Hepatocyte (in vitro differentiated cells): ENCODE results near the gene BIN1. TPM values are rescaled to one million over a fixed set of nuclear protein-coding genes. Genes with fewer than 3 reads are reported as not detected.

Experiments
- DNase-seq: peaks from one replicate; pipeline ENCODE4 v3.0.0-alpha.2; 2016; ENCODE audit warnings: low spot score
- H2AFZ ChIP-seq: fragments of 200-600 bp; sonication (generic); 2 replicates; pipeline ENCODE4 v1.6.0; 2016; ENCODE audit warnings: antibody characterized with exemption, mild to moderate bottlenecking
- H3K27ac ChIP-seq: fragments of 200-600 bp; sonication (generic); 2 replicates; pipeline ENCODE4 v1.5.1; 2016; ENCODE audit warnings: mild to moderate bottlenecking
- H3K27me3 ChIP-seq: fragments of 200-600 bp; sonication (generic); 2 replicates; pipeline ENCODE4 v1.6.1; 2016
- H3K36me3 ChIP-seq: fragments of 200-600 bp; sonication (generic); replicated peaks from 2 replicates; pipeline ENCODE4 v1.5.1; 2016; ENCODE audit warnings: low read depth; ENCODE audit not compliant: insufficient read depth
- H3K4me1 ChIP-seq: fragments of 200-600 bp; sonication (generic); 2 replicates; pipeline ENCODE4 v1.5.1; 2016; ENCODE audit warnings: mild to moderate bottlenecking, moderate library complexity; ENCODE audit not compliant: insufficient read depth
- H3K4me2 ChIP-seq: fragments of 200-600 bp; sonication (generic); 2 replicates; pipeline ENCODE4 v1.6.0; 2016
- H3K4me3 ChIP-seq: fragments of 200-600 bp; sonication (generic); 2 replicates; pipeline ENCODE4 v1.5.1; 2016; ENCODE audit warnings: mild to moderate bottlenecking
- H3K79me2 ChIP-seq: fragments of 200-600 bp; sonication (generic); 2 replicates; pipeline ENCODE4 v1.6.0; 2017; ENCODE audit warnings: mild to moderate bottlenecking
- H3K9me2 ChIP-seq: fragments of 200-600 bp; sonication (generic); replicated peaks from 2 replicates; pipeline ENCODE4 v1.6.0; 2017; ENCODE audit warnings: mild to moderate bottlenecking; ENCODE audit not compliant: insufficient read depth
- H3K9me3 ChIP-seq: fragments of 200-600 bp; sonication (generic); 2 replicates; pipeline ENCODE4 v1.5.1; 2016; ENCODE audit warnings: low read depth, mild to moderate bottlenecking
- H4K20me1 ChIP-seq: fragments of 200-600 bp; sonication (generic); 2 replicates; pipeline ENCODE4 v1.6.0; 2016; ENCODE audit warnings: mild to moderate bottlenecking; ENCODE audit not compliant: insufficient read depth, poor library complexity, severe bottlenecking
- EZH2 ChIP-seq: fragments of 200-600 bp; sonication (generic); IDR thresholded peaks from 2 replicates; pipeline ENCODE4 v1.6.1; 2016; ENCODE audit warnings: antibody characterized with exemption, mild to moderate bottlenecking, borderline replicate concordance
- EZH2phosphoT487 ChIP-seq: fragments of 200-600 bp; sonication (generic); IDR thresholded peaks from one replicate; pipeline ENCODE4 v1.6.1; 2018; ENCODE audit warnings: antibody characterized with exemption, mild to moderate bottlenecking, low read depth, moderate library complexity; ENCODE audit not compliant: unreplicated experiment, severe bottlenecking
- WGBS: methylation state at CpG from one replicate; pipeline ENCODE4 v1.1.6; 2016; ENCODE audit warnings: low lambda C conversion rate; ENCODE audit errors: missing lambda C conversion rate; 5-methylcytosine and 5-hydroxymethylcytosine counted together
- polyA plus RNA-seq: library from polyadenylated mRNA; unstranded; fragments of >200 nt; fragmentation: Nextera tagmentation; extraction: Ambion mirVana; gene quantifications from 2 replicates; pipeline ENCODE4 v1.2.1, GENCODE V29; 2016
- total RNA-seq: library from RNA; depleted of rRNA; stranded (reverse); fragments of >200 nt; gene quantifications from 2 replicates; pipeline ENCODE4 v1.2.3, GENCODE V29; 2014
- TF ChIP-seq, protein P1 (sequence below): fragments of 200-600 bp; sonication (generic); IDR thresholded peaks from 2 replicates; pipeline ENCODE4 v1.5.1; 2016; ENCODE audit warnings: antibody characterized with exemption, mild to moderate bottlenecking; ENCODE audit not compliant: poor library complexity

Gene BIN1
- total and polyA plus RNA-seq, 2 experiments from 2014 or later, result 109 to 113 TPM

- no peaks in the 10 kb centered on the region for H3K79me2 ChIP-seq
- H3K9me3 ChIP-seq, result no peaks in the 10 kb centered on the region
- DNase-seq, result no peak
- WGBS, result 93% methylated on average over 1 of the region's 1 CpG
- H3K4me3 ChIP-seq, result no peak overlapping the region
- TF ChIP-seq EZH2phosphoT487, result no peak
- TF ChIP-seq, protein P1, sequence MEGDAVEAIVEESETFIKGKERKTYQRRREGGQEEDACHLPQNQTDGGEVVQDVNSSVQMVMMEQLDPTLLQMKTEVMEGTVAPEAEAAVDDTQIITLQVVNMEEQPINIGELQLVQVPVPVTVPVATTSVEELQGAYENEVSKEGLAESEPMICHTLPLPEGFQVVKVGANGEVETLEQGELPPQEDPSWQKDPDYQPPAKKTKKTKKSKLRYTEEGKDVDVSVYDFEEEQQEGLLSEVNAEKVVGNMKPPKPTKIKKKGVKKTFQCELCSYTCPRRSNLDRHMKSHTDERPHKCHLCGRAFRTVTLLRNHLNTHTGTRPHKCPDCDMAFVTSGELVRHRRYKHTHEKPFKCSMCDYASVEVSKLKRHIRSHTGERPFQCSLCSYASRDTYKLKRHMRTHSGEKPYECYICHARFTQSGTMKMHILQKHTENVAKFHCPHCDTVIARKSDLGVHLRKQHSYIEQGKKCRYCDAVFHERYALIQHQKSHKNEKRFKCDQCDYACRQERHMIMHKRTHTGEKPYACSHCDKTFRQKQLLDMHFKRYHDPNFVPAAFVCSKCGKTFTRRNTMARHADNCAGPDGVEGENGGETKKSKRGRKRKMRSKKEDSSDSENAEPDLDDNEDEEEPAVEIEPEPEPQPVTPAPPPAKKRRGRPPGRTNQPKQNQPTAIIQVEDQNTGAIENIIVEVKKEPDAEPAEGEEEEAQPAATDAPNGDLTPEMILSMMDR, result no peak
- no peak overlapping the region for H3K27ac ChIP-seq
- no peaks in the 10 kb centered on the region for H3K36me3 ChIP-seq
- no peaks in the 10 kb centered on the region for H3K27me3 ChIP-seq
- H2AFZ ChIP-seq, result no peak overlapping the region
- no peaks in the 10 kb centered on the region for H3K9me2 ChIP-seq
- H4K20me1 ChIP-seq, result no peaks in the 10 kb centered on the region
- no peak overlapping the region for H3K4me2 ChIP-seq
- no peaks in the 10 kb centered on the region for H3K4me1 ChIP-seq
Observed at GRCh38 chr2:127023504-127023903, 83.5 kb downstream of the BIN1 start.

DNA sequence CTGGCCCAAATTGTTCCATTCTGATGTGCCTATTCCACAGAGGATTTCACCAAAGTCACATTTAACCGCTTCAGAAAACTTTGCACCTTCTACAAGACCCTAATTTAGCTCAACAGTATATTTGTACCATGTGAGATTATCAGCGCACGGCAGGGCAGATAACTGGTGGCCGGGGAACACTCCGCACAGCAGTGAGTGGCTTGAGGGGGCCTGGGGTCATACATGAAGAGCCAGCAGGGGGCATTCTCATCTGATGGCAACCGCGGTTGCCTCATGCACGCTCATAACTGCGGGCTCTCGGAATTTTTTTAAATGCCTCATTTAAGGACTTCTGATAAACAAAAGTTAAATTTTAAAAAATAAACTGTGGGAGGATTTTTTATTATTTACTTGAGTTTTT, 84.1 kb downstream of the BIN1 start:
- H3K36me3 ChIP-seq, result no peaks in the 10 kb centered on the region
- DNase-seq, result no peak
- no peaks in the 10 kb centered on the region for H3K27me3 ChIP-seq
- no peak overlapping the region for H2AFZ ChIP-seq
- H4K20me1 ChIP-seq, result no peaks in the 10 kb centered on the region
- no peak overlapping the region for H3K4me2 ChIP-seq
- 90% methylated on average over 10 of the region's 10 CpGs for WGBS
- H3K4me1 ChIP-seq, result no peaks in the 10 kb centered on the region
- H3K9me2 ChIP-seq, result no peaks in the 10 kb centered on the region
- TF ChIP-seq, protein P1, result no peak
- TF ChIP-seq EZH2phosphoT487, result no peak
- no peak for TF ChIP-seq EZH2
- H3K4me3 ChIP-seq, result no peak overlapping the region
- no peak overlapping the region for H3K27ac ChIP-seq
- no peaks in the 10 kb centered on the region for H3K79me2 ChIP-seq
- H3K9me3 ChIP-seq, result no peaks in the 10 kb centered on the region

DNA sequence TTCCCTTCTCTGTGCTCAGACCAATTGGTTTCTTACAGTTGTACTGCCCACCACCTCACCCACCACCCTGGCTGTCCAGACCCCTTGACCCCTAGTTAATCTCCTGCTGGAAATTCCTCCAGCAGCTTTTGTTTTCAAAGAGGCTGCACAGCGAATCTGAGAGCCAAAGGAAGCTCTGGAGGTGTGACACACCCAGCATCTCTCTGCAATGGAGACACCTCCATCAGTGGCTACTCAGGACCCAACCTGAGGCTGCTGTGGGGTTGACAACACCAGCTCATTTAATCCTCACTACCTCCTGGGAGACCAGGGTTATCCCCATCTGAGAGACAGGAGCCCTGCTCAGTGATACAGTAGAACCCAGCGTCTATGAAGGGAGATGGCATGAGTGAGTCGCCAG, 86.4 kb downstream of the BIN1 start:
- Histone ChIP-seq H2AFZ (no peak overlapping the region), H3K4me2 (no peak overlapping the region), H3K9me2 (no peaks in the 10 kb centered on the region), H3K27ac (no peak overlapping the region), H3K36me3 (no peaks in the 10 kb centered on the region), H3K9me3 (no peaks in the 10 kb centered on the region), H4K20me1 (no peaks in the 10 kb centered on the region), H3K4me3 (no peak overlapping the region), H3K27me3 (no peaks in the 10 kb centered on the region), H3K79me2 (no peaks in the 10 kb centered on the region), H3K4me1 (no peaks in the 10 kb centered on the region)
- no peak for DNase-seq
- TF ChIP-seq EZH2phosphoT487, result no peak
- TF ChIP-seq, protein P1, result no peak
- no peak for TF ChIP-seq EZH2
- WGBS, result 72% methylated on average over 3 of the region's 3 CpGs

DNA sequence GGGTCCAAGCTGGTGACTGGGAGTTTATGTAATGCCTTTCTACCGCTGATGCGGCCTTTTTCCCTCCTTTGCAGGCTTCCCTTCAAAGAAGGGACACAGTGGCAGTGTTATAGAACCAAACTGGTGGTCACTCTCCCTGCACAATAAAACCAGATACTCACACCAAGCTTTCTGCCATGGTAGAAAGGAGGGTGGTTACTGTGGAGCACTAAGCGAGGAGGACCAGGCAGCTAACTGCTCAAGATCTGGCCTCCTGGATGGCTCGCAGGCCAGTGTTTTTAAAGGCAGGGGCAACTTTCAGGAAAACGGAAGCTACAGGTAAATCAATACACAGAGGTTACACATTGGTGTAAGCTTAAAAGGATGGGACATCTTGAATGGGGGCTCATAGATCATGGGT, 89.4 kb downstream of the BIN1 start:
- H2AFZ ChIP-seq, result no peak overlapping the region
- no peaks in the 10 kb centered on the region for H3K27me3 ChIP-seq
- 86% methylated on average over 5 of the region's 5 CpGs for WGBS

More for the DNA sequence above, 89.4 kb downstream of the BIN1 start:
- no peak for DNase-seq
- TF ChIP-seq EZH2, result no peak
- Histone ChIP-seq H3K27ac (no peak overlapping the region), H3K79me2 (no peaks in the 10 kb centered on the region), H3K4me3 (no peak overlapping the region), H3K9me3 (no peaks in the 10 kb centered on the region), H3K4me2 (no peak overlapping the region), H3K9me2 (no peaks in the 10 kb centered on the region), H3K36me3 (no peaks in the 10 kb centered on the region), H4K20me1 (no peaks in the 10 kb centered on the region), H3K4me1 (peaks cover 13% of the 10 kb centered on the region)
